Activated gamma-delta T cell treated with anti-CD3 and anti-CD28 coated beads, Interleukin-2, amount 50 U/mL, for 16 hours (primary cell): ENCODE data around the gene ARHGAP8.

Experiments
- DNase-seq: peaks from one replicate; pipeline ENCODE4 v3.0.0-alpha.2; 2020; ENCODE audit warnings: low read depth

The ARHGAP8 gene

DNA sequence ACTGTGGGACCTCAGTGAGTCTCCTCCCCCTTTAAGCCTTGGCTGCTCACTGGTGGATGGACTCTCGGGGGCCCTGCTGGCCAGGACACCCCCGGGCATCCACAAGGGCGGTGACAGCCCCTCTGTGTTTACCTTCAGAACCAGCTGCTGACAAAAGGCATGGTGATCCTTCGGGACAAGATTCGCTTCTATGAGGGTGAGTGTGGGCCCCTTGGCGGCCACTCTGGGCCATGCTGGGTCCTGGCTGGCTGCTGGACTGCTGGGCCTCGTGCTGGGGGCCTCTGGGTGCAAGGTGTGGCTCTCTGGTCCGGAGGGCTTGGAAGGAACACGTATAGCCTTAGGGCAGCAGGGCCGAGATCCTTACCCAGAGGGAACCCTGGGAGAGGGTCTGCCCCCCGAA is 25.9 kb upstream of the ARHGAP8 start:
- no peak for DNase-seq

DNA sequence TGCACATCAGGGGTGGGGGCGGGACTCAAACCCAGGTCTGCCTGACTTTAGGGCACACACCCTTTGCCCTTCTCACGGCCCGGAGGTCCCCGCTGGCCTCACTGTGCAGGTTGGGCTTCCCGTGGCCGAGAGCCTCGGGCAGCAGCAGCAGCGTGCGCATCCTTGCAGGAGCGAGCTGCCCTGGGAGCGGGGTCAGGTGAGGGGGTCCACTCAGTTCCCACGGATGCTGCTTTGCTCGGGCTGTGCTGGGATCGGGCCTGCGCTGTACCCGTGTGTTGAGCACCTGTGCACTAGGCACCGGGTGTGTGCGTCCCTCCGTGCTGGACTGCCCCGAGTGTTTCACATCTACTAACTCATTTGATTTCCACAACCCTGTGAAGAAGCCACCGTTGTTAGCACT is 25.2 kb upstream of the ARHGAP8 start:
- DNase-seq, result no peak

DNA sequence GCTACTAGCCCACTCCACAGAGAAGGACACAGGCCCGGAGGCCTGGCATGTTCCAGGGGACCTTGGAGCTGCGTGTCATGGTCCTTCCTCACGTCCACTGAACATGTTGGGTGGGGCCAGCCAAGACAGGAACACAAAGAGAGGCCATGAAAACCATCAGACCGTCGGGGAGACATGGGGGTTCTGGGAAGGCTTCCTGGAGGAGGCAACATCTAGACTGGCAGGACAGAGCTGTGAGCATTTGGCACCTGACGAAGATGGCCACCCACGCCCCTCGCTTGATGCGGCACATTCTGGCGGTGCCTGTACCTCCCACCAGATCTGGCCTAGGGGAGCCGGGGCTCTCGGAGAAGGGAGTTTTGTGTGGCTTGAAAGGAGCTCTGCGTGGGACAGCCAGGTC is 24.7 kb upstream of the ARHGAP8 start:
- no peak for DNase-seq

DNA sequence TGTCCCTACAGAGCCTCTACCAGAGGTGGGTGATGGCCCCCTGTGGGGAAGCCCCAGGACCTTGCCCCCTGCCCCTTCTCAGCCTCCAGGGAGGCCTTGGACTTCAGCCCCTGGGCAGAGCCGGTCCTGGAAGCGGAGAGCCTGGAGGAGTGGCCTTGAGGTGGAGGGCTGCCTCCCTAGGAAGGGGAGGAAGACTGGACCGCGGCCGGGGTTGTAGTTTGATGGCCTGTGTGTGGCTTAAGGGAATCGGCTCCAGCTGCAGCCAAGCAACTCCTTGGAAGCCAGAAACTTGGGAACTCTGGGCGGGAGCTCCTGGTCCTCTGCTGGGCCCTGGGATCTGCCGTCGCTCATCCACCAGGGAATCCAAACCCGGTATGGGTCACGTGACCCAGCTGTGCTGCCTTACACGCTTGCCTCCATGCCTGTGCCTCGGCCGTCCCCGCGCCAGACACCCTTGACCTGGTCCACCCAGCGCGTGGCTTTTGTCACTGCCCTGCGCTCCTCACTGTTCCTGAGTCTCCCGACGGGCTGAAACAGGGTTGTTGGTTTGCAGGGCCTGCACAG is 23.5 kb upstream of the ARHGAP8 start:
- no peak for DNase-seq

DNA sequence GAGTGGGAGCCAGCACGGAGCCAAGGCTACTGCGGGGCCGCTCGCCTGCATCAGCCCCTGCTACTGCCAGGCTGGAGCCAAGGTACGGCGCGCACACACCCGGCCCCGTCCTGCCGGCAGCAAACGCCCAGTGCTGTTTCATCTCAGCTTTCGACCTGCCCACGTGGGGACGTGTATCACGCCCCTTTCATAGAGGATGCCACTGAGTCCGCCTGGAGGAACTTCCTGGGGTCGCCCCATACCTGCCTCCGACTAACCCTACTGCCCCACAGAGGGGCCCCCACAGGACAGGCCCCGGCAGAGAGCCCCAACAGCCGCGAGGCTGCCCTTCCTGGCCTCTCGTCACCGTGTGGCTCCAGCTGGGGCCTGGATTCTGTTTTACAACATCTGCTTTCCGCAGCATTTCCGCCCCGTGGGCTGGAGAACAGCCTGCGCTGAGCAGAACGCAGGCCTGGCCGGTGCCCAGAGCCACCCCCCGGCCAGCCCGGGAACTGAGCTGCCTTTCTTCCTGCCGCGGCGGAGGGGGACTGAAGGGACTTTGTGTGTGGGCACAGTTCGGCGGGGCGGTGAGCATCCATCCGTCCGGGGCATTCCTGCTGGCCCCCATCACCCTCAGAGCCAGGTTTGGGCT is 22.9 kb upstream of the ARHGAP8 start:
- no peak for DNase-seq

DNA sequence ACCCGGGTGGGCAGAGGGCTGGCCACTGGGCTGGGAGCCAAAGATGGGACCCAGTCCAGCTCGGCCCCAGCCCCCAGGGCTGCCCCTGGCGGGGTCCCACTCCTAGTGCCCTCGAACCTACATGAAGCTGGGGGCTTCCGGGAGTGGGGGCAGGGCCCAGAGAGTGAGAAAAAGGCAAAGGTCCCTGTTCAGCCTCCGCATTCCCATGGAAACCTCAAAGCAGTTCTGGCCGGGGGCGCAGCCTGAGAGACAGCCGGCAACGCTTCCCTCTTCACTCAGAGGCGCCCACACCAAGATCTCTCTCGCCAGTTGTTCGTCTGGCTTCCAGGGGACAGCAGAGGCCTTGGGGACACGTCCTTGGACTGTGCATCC is 22.4 kb upstream of the ARHGAP8 start:
- DNase-seq, result no peak

DNA sequence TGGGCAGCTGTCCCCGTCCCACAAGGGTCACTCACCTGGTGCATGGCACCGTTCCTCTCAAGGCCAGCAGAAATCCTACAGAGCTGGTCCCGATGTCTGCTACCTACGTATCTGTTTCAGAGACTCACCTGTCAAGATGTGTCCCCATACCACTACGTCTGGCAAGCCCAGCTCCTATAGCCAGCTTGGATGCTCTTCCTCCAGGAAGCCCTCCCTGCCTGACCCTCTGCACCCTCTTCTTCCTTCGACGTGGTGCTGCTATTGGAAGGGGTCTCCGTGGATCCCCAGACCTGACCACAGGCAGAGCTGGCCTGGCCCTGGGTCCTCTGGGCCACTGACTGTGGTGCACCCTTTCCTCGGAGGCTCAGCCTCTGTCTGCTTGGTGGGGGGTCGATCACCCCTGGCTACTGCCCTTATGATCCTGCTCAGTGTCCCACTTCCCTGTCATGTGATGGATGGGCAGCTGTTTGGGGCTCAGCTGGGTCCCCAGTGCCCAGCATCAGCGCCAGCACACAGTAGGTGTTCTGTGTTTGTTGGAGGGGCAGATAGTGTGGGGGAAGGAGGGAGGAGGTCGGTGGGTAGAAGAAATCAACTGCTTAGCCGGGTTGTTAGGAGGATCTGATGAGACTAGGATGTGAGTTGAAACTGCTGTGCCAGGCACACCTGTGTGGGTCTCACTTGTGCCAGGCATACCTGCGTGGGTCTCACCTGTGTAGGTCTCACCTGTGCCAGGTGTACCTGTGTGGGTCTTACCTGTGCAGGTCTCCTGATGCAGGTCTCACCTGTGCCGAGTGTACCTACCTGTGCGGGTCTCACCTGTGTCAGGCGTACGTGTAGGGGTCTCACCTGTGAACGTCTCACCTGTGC is 21.7 kb upstream of the ARHGAP8 start:
- no peak for DNase-seq

DNA sequence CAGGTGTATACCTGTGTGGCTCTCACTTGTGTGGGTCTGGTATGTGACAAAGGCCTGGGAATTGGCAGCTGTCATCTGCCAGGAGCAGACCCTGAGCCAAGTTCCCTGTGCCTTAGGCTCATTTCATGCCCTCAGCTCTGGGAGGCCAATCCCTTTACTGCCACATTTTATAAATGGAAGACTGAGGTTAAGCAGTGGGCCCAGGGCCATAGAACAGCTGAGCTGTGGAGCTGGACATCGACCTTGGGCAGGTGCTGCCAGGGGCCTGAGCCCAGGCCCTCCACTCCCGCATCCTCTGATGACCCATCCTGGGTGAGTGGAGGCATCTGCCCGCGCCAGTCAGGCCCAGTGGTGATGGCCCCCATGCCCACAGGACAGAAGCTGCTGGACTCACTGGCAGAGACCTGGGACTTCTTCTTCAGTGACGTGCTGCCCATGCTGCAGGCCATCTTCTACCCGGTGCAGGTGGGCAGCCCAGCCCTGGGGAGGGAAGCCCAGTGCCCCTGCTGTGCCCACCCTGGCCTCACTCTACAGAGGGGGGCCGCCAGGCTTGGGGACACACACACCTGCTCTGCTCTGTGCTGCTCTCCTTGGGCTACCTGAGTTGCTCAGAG is 20.9 kb upstream of the ARHGAP8 start:
- no peak for DNase-seq

DNA sequence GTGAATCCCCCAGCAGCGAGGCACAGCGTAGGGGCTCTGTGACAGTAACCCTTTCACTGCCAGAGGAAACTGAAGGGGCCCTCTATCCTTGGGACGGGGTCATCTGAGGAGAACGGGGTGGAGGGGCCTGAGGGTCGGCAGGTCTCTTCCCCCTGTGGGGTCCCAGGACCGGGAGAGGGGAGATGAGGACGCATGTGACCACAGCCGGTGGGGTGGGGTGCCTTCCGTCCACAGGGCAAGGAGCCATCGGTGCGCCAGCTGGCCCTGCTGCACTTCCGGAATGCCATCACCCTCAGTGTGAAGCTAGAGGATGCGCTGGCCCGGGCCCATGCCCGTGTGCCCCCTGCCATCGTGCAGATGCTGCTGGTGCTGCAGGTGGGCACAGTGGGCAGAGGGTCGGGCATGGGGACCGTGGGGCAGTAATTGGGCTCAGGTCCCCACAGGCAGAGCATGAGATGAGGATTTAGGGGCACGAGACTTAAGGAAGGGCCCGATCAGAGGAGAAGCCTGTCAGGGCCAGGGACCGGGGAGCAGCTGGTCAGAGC is 20.3 kb upstream of the ARHGAP8 start:
- no peak for DNase-seq

DNA sequence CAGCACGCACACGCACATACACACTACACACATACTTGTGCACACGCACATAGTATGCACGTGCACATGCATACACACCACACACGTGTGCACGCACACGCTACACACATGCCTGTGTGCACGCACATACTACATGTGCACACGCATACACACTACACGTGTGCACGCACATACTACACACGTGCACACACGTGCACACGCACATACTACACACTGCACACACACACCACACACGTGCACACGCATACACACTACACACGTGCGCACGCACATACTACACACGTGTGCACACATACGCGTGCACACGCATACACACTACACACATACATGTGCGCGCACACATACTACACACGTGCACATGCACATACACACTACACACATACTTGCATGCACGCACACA is 19.7 kb upstream of the ARHGAP8 start:
- DNase-seq, result no peak

DNA sequence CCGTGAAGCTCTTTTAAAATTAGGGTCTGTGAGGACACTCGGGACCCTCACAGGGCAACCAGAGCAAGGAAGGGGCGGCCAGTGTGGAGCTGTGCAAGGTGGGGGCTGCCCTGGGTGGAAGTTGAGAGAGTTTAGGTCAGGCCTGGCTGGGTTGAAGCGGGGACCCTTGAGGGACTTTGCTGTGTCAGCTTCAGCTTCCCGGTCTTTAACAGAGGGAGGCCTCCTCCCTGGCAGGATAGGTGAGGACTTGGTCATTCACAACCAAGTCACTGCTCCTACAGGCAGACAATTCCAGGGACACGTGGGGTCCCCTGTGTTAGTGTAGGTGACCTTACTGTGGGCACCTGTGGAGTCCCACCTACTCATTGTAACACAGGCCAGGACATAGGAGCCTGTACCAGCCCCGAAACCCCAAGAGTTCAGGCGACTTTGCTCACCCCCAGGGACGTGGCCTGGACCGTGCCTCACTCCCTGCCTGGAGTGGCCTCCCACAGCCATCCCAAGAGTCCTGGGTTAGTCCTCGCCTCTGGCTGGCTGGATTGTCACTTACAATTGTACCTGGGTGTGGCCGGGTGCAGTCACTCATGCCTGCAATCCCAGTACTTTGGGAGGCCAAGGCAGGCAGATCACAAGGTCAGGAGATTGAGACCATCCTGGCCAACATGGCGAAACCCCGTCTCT is 18.8 kb upstream of the ARHGAP8 start:
- DNase-seq, result no peak

DNA sequence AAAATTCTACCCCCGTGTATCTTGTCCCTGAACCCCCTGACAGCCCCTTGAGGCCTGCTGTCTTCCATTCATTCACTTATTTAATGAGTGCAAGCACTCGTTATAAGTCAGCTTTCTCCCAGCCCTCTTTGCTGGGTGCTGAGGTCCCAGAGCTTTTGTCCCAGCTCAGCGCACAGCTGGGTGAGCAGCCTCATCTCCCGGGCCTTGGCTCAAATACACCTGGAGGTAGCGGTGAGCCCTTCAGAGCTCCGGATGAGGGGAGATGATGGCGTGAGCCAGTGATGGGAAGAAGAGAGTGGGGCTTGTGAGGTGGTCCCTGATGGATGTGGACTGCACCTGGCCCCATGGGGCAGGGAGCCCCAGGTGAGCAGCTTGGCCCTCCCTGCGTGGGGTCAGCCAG is 18.1 kb upstream of the ARHGAP8 start:
- DNase-seq, result no peak

DNA sequence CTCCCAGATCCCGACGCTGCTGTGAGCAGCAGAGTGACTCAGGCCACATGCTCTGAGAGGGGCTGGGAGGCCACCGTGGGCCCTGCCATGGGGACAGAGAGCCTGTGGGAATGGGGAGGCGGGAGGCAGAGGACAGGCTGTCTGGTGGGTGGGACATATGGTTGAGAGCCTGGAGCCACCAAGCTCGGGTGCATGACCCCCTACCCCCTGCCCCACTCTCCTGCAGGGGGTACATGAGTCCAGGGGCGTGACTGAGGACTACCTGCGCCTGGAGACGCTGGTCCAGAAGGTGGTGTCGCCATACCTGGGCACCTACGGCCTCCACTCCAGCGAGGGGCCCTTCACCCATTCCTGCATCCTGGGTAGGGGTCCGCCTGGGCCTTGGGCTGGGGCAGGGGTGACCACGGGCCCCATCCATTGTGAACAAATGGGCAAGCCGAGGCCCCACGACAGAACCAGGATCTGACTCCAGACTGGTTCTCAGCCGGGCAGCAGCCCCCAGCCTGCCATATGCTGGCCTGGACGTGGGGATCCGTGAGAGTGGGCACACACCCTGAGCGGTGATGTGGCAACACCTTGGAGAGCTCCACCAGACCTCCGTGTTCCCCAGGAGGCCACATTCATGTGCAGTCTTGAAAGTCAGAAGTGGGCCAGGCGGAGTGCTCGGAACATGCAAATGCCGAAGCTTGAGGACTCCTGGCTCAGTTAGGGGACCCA is 17.4 kb upstream of the ARHGAP8 start:
- DNase-seq, result no peak

DNA sequence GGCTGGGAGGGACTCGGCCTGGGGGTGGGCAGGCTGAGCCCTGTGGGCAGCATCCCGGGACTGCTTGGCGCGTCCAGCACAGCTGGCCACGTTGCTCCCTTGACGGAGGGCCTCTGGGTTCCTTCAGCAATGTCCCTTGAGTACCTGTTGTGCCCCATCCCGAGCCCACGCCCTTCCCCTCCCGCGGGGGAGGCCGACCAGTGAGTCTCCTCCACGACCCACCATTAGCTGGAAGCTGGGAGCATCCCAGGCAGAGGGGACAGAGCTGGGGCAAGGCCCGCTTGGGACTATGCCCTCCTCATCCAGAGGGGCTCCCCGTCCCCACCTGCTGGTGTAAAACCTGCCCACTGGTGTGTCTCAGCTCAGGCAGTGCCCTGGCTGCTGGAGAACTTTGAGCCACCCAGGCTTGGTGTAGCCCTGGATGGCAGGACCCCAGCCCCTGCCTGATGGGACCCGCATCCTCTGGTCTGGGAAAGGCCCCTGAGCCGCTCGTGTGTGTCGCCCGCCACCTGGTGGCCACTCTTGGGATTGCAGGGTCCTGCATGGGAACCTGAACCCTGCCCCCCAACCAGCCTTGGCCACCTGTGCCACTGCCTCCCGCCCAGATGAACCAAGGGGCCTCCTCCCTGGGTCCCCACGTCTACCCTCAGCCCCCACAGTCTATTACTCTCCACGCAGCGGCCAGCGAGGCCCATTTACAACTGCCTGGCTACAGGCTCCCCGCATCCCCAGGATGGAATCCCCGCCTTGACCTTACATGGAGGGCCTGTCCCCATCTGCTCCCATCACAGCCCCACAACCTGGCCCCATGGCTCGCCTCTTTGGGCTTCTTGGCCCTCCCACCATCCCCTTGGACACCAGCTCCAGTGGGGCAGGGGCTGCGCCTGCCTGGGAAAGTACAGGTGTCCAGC is 16.6 kb upstream of the ARHGAP8 start:
- DNase-seq, result peak; percentile 85

DNA sequence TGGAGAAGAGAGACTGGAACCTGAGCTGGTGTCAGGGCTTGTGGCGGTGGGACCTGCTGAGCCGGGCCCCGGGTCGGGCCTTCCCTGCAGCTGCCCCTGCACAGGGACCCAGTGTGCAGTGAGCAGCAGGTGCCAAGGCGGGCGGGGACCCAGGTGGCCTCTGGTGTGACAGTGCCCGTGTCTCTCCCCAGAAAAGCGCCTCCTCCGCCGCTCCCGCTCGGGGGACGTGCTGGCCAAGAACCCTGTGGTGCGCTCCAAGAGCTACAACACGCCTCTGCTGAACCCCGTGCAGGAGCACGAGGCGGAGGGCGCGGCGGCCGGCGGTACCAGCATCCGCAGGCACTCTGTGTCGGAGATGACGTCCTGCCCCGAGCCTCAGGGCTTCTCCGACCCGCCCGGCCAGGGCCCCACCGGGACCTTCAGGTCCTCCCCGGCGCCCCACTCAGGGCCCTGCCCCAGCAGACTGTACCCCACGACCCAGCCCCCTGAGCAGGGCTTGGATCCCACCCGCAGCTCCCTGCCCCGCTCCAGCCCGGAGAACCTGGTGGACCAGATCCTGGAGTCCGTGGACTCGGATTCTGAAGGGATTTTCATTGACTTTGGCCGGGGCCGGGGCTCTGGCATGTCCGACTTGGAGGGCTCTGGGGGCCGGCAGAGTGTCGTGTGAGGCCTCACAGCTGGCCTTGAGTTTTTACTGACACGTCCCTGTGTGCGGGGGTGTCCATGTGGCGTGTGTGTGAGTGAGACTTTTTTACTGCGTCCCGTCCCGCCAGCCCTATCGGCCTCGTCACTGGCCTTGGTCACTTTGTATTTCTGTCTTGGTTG is 15.6 kb upstream of the ARHGAP8 start:
- DNase-seq, result no peak

DNA sequence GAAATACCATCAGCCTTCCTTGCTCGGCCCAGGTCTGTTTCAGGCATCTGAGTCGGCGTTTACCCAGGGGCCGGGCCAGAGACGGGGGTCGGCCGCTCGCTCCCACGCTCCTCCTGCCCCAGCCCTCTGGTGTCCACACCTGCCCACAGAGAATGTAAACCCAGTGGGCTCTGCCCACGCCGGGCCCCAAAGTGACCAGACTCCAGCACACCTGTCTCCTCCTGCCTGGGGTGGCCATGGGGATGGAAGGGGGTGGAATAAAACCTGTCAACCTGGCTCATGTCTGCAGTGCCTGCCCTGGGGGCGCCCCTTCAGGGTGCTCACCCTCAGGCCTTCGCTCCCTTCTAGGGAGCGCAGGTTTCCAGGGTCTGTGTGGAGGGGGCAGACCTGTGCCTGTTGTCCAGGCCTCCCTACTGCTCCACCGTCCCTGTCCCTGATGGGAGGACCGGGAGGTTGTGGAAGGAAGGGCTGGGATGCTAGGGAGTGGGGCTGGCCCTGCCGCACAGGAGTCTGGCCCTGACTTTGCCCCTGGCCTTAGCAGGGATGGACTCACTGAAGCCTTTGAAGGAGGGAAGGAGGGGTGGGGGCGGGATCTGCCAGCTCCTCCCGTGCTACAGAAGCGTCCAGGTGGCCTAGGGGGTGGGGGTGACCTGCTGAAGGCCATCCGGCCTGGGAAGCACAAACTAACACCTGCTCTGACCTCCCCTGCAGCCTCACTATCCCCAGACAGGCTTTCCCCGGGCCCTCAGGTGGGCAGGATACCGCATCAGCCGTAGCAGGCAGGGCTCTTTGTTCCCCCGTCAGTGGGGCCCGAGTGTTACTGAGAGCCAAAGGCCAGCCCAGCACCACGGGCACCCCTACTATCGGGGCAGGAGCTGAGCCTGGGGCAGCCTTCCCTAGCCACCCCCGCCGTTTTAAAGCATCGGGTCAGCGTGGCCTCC is 14.7 kb upstream of the ARHGAP8 start:
- no peak for DNase-seq

DNA sequence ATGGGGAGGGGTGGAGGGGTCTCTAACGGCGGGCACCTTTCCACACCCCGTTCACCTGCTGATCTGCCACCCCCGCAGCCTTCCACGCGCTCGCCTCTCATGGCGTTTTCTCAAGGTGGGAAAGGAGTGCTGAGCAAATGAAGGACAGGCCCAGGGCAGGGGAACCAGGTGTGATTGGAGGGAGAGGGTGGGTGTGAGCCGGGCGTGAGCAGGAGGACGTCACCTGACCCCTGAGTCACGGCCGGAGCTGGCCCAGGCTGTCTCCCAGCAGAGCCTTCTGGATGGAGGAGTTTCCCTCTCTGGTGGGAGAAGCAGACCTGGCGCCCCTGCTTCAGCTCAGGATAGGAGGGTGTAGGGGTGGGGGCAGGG is 14.0 kb upstream of the ARHGAP8 start:
- DNase-seq, result no peak

DNA sequence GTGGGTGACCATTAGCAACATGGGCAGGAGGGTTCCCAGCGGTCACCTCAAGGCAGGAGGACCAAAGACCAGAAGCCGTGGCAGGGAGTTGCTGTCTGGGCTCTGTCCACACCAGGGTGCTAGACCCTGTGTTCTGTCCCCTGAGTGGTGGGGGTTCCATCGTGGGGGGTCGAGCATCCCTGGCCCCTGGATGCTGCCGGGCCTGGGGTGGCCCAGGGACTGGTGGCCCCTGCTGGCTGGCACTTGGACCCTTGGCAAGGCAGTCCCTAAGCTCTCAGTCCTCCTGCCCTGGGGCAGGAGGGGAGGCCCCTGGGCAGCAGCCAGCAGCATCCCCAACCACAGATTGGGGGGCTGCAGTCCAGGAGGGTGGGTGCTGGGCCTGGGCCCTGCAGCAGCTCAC is 13.4 kb upstream of the ARHGAP8 start:
- no peak for DNase-seq
